ENCODE results near the gene SOBP. TPM values are rescaled to one million over a fixed set of nuclear protein-coding genes. Genes with fewer than 3 reads are reported as not detected.

The SOBP gene
- total RNA-seq, 4 donors from 2014 or later = 5.6 to 21.4 (median 18.1) TPM

DNA sequence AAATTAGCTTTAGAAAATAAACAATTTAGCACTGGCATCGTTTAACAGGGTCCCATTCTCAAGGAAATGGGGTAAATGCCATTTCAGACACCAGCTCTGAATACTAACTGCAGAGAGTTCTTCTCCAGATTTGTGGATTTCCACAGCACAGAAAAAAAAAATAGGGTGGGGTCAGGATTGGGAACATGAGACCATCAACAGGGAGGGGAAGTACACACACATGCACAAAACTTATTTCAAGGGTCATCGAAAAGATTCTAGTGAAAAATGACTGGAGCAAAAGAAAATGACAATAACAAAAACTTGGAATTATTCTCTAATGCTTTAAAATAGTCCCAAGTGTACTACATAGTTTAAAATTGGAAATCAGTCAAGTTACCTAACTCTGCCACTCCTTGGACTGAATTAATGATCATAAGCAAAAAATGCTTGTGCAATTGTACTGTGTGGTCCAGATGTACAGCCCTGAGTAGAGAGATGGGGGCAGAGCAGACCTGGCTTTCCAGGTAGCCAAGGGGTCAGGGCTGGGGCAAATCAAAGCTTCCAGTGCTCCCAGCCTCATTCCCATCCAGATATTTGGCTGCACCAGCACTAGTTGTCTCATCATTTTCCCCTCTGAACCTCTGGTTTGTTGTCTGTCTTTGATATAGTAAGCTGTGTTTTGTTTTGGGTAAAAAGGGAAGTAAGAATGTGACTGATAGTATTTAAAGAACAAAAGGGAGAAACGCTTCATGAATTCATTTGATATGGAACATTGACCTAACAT is 152.4 kb downstream of the SOBP start:
- no peak for TF ChIP-seq POLR2A (IDR thresholded peaks at IDR 0.05)
- TF ChIP-seq, protein P1, sequence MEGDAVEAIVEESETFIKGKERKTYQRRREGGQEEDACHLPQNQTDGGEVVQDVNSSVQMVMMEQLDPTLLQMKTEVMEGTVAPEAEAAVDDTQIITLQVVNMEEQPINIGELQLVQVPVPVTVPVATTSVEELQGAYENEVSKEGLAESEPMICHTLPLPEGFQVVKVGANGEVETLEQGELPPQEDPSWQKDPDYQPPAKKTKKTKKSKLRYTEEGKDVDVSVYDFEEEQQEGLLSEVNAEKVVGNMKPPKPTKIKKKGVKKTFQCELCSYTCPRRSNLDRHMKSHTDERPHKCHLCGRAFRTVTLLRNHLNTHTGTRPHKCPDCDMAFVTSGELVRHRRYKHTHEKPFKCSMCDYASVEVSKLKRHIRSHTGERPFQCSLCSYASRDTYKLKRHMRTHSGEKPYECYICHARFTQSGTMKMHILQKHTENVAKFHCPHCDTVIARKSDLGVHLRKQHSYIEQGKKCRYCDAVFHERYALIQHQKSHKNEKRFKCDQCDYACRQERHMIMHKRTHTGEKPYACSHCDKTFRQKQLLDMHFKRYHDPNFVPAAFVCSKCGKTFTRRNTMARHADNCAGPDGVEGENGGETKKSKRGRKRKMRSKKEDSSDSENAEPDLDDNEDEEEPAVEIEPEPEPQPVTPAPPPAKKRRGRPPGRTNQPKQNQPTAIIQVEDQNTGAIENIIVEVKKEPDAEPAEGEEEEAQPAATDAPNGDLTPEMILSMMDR (IDR thresholded peaks at IDR 0.05) = no peak

DNA sequence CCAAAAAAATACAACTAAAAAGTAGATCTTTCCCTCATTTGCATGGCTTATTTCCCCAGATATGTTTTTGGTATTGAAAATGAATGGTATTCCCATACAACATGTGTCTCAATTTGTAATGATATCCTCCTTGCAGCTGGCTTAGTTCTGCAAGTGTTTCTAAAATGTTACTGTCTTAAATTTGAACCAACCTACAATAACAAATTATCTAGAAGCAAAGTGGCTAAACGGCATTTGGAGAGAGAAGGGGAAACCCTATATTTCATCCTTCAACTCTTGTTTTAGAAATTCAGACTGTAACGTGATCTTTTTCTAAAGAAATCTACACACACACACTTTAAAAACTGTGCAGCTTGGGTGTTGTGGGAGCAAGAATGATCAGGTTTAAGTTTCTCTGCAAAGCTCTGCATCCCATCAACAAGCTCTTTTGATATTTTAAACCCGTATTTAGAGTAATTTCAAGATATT is 153.0 kb downstream of the SOBP start:
- TF ChIP-seq, protein P1 (IDR thresholded peaks at IDR 0.05) = no peak
- TF ChIP-seq POLR2A (IDR thresholded peaks at IDR 0.05) = no peak
- DNase-seq = no peak
- intact Hi-C loops (cut with DNase I) = no loop called here
- Histone ChIP-seq H3K27ac (no peak overlapping the region), H3K4me1 (peaks cover 15 to 32% of the 10 kb centered on the region in 2 donors), H3K36me3 (no peaks in the 10 kb centered on the region), H3K9me3 (no peaks in the 10 kb centered on the region), H3K4me3 (replicated peaks in 1 of 3) (no peak overlapping the region), H3K27me3 (no peaks in the 10 kb centered on the region)
- WGBS, 2 donors = 78 to 85% methylated on average over 3 of the region's 3 CpGs

More for the DNA sequence above, 152.4 kb downstream of the SOBP start:
- intact Hi-C loops (cut with DNase I) = no loop called here
- Histone ChIP-seq H3K27ac (peak overlapping the region in 1 of 3 donors; percentile 3), H3K4me3 (replicated peaks in 1 of 3) (no peak overlapping the region), H3K4me1 (peaks cover 15 to 32% of the 10 kb centered on the region in 2 donors), H3K9me3 (no peaks in the 10 kb centered on the region), H3K27me3 (no peaks in the 10 kb centered on the region), H3K36me3 (no peaks in the 10 kb centered on the region)
- no peak for DNase-seq
- WGBS, 2 donors = 49 to 60% methylated on average over 3 of the region's 3 CpGs

DNA sequence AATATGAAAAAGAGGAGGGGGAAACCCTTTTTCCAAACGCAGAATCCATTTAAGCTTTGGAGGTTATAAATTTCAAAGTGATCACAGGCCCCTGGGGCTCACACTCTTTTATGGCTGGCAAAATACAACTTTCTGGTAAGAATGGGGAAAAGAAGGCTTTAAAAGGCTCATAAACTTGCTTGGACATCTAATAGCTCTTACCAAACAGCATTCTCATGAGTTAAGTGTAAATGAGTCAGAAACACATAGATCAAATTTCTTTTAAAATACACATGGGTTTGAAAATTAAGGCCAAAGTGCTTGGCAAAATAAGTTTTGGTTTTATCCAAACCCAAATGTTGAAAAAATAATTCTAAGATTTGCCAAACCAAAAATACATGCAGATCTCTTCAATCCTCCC is 154.6 kb downstream of the SOBP start:
- H3K9me3 ChIP-seq = no peaks in the 10 kb centered on the region
- 83 to 95% methylated on average over 1 of the region's 1 CpG for WGBS, 2 donors
- no peaks in the 10 kb centered on the region for H3K27me3 ChIP-seq
- no peak overlapping the region for H3K4me3 ChIP-seq (replicated peaks in 1 of 3)
- H3K27ac ChIP-seq = no peak overlapping the region
- H3K4me1 ChIP-seq = peaks cover 15 to 32% of the 10 kb centered on the region in 2 donors
- TF ChIP-seq, protein P1 (IDR thresholded peaks at IDR 0.05) = no peak
- TF ChIP-seq POLR2A (IDR thresholded peaks at IDR 0.05) = no peak
- no peak for DNase-seq
- no peaks in the 10 kb centered on the region for H3K36me3 ChIP-seq
- intact Hi-C loops (cut with DNase I) = no loop called here

DNA sequence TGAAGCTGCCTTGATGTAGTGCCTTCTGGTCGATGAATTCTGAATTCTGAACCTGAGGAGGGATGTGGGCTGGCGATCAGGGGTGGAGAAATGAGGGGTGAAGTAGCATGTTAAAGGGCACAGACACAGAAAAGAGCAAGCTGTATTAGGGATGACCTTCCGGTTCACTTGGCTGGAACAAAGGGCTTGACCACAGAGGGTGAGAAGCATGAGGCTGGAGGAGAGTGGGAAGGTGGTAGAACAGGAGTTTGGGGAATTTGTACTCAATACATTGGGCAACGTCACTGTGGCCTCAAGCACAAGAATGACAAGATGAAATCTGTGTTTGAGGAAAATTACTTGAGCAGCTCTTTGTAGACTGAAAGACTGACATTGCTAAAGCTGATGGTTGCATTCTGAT is 155.8 kb downstream of the SOBP start:
- TF ChIP-seq, protein P1 (IDR thresholded peaks at IDR 0.05) = no peak
- TF ChIP-seq POLR2A (IDR thresholded peaks at IDR 0.05) = no peak
- 64 to 74% methylated on average over 4 of the region's 4 CpGs for WGBS, 2 donors
- Histone ChIP-seq H3K9me3 (no peaks in the 10 kb centered on the region), H3K27ac (no peak overlapping the region), H3K4me1 (peaks cover 15 to 32% of the 10 kb centered on the region in 2 donors), H3K36me3 (no peaks in the 10 kb centered on the region), H3K4me3 (replicated peaks in 1 of 3) (no peak overlapping the region), H3K27me3 (no peaks in the 10 kb centered on the region)
- DNase-seq = no peak
- intact Hi-C loops (cut with DNase I) = no loop called here

DNA sequence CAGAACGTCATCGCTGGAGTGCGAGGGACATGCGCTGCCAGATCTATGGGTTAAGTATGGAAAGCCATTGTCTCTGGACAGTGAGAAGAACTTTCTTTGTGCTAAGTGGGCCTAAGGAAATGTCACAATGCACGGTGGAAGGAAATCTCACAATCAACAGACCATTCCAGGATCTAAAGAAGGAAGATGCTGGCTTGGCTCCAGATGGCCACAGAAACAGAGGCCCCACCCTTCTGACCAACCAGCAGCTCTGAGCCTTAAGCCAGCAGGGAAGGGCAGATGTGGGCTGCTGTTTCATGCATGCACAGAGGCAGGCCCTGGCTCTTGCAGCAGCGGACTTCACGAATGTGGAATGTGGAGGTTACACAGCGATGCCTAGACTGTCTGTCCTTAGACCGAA is 156.3 kb downstream of the SOBP start:
- Histone ChIP-seq H3K4me1 (peaks cover 13 to 27% of the 10 kb centered on the region in 2 donors), H3K4me3 (replicated peaks in 1 of 3) (no peak overlapping the region), H3K36me3 (no peaks in the 10 kb centered on the region), H3K27me3 (no peaks in the 10 kb centered on the region), H3K27ac (no peak overlapping the region), H3K9me3 (no peaks in the 10 kb centered on the region)
- intact Hi-C loops (cut with DNase I) = no loop called here
- DNase-seq = peak in 1 of 2 donors; percentile 16
- WGBS, 2 donors = 73 to 83% methylated on average over 9 of the region's 9 CpGs
- TF ChIP-seq, protein P1 (IDR thresholded peaks at IDR 0.05) = no peak
- TF ChIP-seq POLR2A (IDR thresholded peaks at IDR 0.05) = no peak

Measured in thyroid gland (tissue), 4 donors.